Stimulated activated CD4-positive, alpha-beta T cell treated with anti-CD3 and anti-CD28 coated beads, TNF-alpha, amount 100 ng/mL, for 1 hour (primary cell): ENCODE results near the gene ACSM2A.
"Not testable (repeated sequence)": the region's sequence is repeated elsewhere in the genome, so short reads cannot be mapped to it uniquely, and the experiment has no call there.

ENCODE experiments used
- DNase-seq, 3 donors: peaks; one replicate each; pipeline ENCODE4 v3.0.0-alpha.2; 2020; ENCODE audit warnings: low read depth in 3 of 3, low spot score in 1 of 3

Gene ACSM2A

GRCh38 chr16:20453633-20454032 is 2.3 kb downstream of the ACSM2A start:
- DNase-seq = not testable (repeated sequence)

DNA sequence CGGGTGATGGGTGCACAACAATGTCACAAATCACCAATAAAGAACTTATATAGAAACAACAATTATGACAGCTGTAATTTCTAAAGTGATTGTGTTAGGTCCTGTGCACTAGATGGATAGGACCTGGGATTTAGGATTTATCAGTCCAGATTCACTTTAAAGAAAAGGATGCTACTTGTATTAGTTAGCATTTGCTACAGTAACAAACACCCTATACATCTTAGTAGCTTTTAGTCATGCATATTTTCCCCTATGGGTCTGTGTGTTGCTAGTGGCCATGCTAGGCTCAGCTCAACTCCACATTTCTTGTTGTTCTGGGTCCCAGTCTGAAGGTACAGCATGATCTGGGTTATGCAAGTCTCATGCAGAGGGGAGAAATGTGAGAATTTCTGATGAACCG is 7.9 kb downstream of the ACSM2A start:
- not testable (repeated sequence) for DNase-seq

DNA sequence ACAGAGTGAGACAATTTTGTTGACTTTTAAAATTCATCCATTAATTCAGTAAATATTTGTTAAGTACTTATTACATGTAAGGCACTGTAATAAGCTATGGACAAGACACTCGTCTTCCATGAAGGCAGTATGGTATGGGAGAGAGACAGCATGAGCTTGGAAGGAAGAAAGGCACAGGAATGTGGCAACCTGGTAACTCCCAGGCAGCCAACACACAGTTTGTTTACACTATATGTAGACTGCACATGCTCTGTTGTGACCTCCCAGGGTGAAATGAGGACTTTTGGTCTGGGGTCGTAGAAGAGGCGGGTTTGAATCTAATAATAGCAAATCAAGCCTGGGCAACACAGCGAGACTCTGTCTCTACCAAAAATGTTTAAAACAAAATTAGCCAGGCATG is 9.0 kb downstream of the ACSM2A start:
- DNase-seq = not testable (repeated sequence)

DNA sequence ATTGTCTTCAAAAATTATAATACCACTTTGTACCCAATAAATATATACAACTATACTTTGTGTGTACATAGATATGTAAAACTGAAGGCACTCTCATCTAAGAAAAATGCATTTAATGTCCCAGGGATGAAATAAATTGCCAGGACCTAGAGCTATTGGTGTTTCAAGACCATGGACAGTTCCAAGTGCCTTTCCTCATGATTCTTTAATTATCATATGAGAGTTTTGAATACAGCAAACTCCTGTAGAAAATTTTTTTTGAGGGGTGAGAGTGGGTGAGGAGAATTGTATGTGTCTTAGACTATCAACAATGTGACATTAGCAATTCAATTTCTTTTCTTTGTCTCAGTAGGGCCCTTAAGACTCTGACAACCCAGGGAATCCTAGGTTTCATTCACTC is 17.6 kb downstream of the ACSM2A start:
- not testable (repeated sequence) for DNase-seq

DNA sequence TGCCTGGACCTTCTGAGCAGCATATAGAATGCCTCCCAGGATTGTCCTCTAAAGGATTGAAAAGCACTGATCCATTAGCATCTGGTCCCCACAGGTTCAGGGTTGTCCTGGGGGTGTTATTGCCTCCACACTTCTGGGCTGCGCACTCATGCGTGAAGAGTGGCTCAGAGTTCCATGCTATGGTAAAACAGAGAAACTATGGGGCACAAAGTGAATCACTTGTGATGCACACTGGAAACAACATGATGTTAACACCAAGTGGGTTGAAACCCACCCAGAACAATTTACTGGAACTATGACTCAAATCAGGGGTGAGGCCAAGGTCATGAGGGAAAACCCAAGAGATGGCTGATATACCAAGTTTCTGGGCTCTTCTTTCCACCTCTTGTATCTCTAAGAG is 18.6 kb downstream of the ACSM2A start:
- DNase-seq = not testable (repeated sequence)

- DNase-seq = not testable (repeated sequence)
These were observed 19.4 kb downstream of the ACSM2A start for GRCh38 chr16:20470732-20471131.

DNA sequence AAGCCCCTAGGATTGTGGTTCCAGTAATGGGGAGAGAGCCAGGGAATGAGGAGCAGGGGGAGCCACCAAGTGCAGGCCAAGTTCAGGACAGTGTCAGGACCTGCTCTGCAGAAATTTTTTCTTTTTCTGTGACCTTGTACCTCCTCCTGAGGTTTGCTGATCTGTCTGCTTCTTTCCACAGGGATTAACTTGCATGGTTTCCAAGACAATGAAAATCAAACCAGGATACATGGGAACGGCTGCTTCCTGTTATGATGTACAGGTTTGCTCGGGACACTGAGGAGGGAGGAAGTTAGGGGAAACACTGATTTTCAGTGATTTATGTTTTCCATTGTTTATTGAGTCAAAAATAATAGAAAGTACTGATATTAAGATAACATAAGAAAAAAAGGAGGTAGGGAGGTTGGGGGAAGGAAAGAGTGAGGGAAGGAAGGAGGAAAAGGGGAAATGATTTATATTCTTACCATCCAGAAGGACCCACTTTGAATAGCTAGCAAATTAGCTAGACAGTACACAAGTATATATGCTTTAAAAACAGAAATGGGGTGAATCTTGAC is 25.9 kb downstream of the ACSM2A start:
- DNase-seq = not testable (repeated sequence)

DNA sequence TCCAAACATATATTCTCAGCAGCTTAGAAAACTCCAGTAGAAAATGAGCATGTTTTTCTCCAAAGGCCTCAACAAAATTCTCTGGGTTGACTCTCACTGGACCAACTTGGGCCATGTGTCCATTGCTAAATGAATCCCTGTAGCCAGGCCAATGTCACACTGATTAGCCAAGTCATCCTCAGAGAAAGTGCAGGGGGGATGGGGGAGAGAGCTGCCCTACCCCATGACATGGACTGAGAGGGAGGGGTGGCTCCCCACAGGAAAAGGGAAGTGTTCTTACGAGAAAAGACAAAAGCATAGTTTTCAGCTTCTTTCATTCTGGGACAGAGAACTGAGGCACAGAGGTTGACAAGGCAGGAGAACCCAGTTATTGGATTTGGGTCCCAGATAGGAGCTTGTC is 32.7 kb downstream of the ACSM2A start:
- DNase-seq = not testable (repeated sequence)

GRCh38 chr16:20484726-20485125 is 33.4 kb downstream of the ACSM2A start:
- no peak for DNase-seq

- DNase-seq = no peak
These were observed 34.1 kb downstream of the ACSM2A start for GRCh38 chr16:20485408-20485807.

- DNase-seq = not testable (repeated sequence)
These were observed 39.7 kb downstream of the ACSM2A start for GRCh38 chr16:20490994-20491393.

- not testable (repeated sequence) for DNase-seq
These were observed 40.1 kb downstream of the ACSM2A start for GRCh38 chr16:20491448-20491847.

GRCh38 chr16:20504418-20504817 is 53.1 kb downstream of the ACSM2A start:
- no peak for DNase-seq

DNA sequence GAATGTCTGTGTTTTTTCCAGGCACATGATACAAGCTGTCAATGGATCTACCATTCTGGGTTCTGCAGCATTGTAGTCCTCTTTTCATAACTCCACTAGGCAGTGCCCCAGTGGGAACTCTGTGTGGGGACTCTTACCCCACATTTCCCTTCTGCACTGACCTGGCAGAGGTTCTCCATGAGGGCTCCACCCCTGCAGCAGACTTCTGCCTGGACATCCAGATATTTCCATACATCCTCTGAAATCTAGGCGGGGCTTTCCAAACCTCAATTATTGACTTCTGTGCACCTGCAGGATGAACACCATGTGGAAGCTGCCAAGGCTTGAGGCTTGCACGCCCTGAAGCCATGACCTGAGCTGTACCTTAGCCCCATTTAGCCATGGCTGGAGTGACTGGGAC is 56.0 kb downstream of the ACSM2A start:
- no peak for DNase-seq

DNA sequence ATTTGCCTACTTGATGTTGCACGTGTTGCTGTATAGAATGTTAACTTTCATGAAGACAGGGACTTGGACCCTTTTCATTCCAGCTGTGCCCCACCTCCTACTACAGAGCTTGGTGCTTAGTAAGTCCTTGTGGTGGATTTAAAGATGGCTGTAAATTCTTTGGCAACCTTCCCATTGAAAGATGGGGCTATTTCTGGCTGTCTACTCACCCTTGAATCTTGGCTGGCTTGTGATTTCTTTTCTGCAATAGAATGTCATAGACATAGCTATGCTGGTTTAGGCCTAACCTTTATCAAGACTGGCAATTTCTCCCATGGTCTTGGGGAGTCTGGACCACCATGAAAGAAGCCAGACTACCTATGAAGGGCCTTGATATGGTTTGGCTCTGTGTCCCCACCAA is 59.0 kb downstream of the ACSM2A start:
- no peak for DNase-seq

- no peak for DNase-seq
These were observed 64.4 kb downstream of the ACSM2A start for GRCh38 chr16:20515688-20516090.

GRCh38 chr16:20517149-20517548 is 65.8 kb downstream of the ACSM2A start:
- no peak for DNase-seq

GRCh38 chr16:20519231-20519630 is 67.9 kb downstream of the ACSM2A start:
- no peak for DNase-seq

- no peak for DNase-seq
These were observed 68.8 kb downstream of the ACSM2A start for GRCh38 chr16:20520103-20520502.

GRCh38 chr16:20531795-20532194 is 80.5 kb downstream of the ACSM2A start:
- DNase-seq = not testable (repeated sequence)

GRCh38 chr16:20532284-20532792 is 81.0 kb downstream of the ACSM2A start:
- not testable (repeated sequence) for DNase-seq

- not testable (repeated sequence) for DNase-seq
These were observed 85.3 kb downstream of the ACSM2A start for GRCh38 chr16:20536669-20537068.
